SW 1271 (cell line): ENCODE data around the gene CENPVL1.
A peak's percentile ranks its signal among the peaks of the same experiment; 100 is the strongest.
"Not testable (repeated sequence)": the region's sequence is repeated elsewhere in the genome, so short reads cannot be mapped to it uniquely, and the experiment has no call there.

Experiments
- DNase-seq, 2 experiments: peaks; one replicate each; lab custom pipeline; 2025; lab: John Stamatoyannopoulos, UW

CENPVL1 gene

GRCh38 chrX:51710277-51711164, at the start of gene CENPVL1:
TSS of gene CENPVL1 (plus strand) at chrX:51710512. CDS start at chrX:51710512, 0 bp downstream.
- not testable (repeated sequence) for DNase-seq

- no peak for DNase-seq
These were observed 44.3 kb upstream of the CENPVL1 start for GRCh38 chrX:51665981-51666380.

GRCh38 chrX:51679689-51680433, 30.5 kb upstream of the CENPVL1 start:
- not testable (repeated sequence) for DNase-seq

- DNase-seq = not testable (repeated sequence)
These were observed 28.2 kb upstream of the CENPVL1 start for GRCh38 chrX:51681808-51682719.

GRCh38 chrX:51682720-51683062, 27.6 kb upstream of the CENPVL1 start, which contains the start of gene CENPVL2:
TSS of gene CENPVL2 (minus strand) at chrX:51682831. CDS start at chrX:51682831, 0 bp downstream.
- DNase-seq = not testable (repeated sequence)

- DNase-seq = no peak
These were observed 16.1 kb upstream of the CENPVL1 start for GRCh38 chrX:51694254-51694653.

GRCh38 chrX:51697397-51697796, 12.9 kb upstream of the CENPVL1 start:
- DNase-seq = no peak

GRCh38 chrX:51712943-51713647, 2.8 kb downstream of the CENPVL1 start:
- not testable (repeated sequence) for DNase-seq

GRCh38 chrX:51728202-51728601, 17.9 kb downstream of the CENPVL1 start:
- DNase-seq = no peak

- no peak for DNase-seq
These were observed 26.8 kb downstream of the CENPVL1 start for GRCh38 chrX:51737091-51737490.

GRCh38 chrX:51742586-51742985, 32.3 kb downstream of the CENPVL1 start:
- DNase-seq = no peak

GRCh38 chrX:51743179-51743957, 33.1 kb downstream of the CENPVL1 start, which contains the start of gene GSPT2:
TSS of gene GSPT2 (plus strand) at chrX:51743442. CDS start at chrX:51743627, 185 bp downstream.
- DNase-seq = peak; percentile 3 to 23

GRCh38 chrX:51747671-51748070, 37.4 kb downstream of the CENPVL1 start:
- no peak for DNase-seq

- no peak for DNase-seq
These were observed 48.9 kb downstream of the CENPVL1 start for GRCh38 chrX:51759055-51759839.

- DNase-seq = no peak
These were observed 50.3 kb downstream of the CENPVL1 start for GRCh38 chrX:51760657-51761056.
